Mucosa of descending colon (tissue), 3 donors: ENCODE data around the gene MEIS2. TPM values are rescaled to one million over a fixed set of nuclear protein-coding genes. Genes with fewer than 3 reads are reported as not detected.

Experiments used
- ATAC-seq: fragments of 200-7000 bp; cut with Tn5 transposase; one replicate; pipeline ENCODE4 v1.9.1; 2020; ENCODE audit warnings: mild to moderate bottlenecking, moderate library complexity
- DNase-seq, 3 donors: peaks; one replicate each; pipeline ENCODE4 v3.0.0-alpha.2; 2020
- H3K36me3 ChIP-seq: fragments of 200-600 bp; one replicate; pipeline ENCODE4 v1.8.0; 2021; ENCODE audit warnings: low read depth, mild to moderate bottlenecking
- H3K4me1 ChIP-seq: fragments of 200-600 bp; one replicate; pipeline ENCODE4 v1.8.0; 2021; ENCODE audit warnings: low read depth, mild to moderate bottlenecking
- H3K4me3 ChIP-seq: fragments of 200-600 bp; one replicate; pipeline ENCODE4 v1.8.0; 2021; ENCODE audit warnings: mild to moderate bottlenecking
- H3K9me3 ChIP-seq: fragments of 200-600 bp; one replicate; pipeline ENCODE4 v1.8.0; 2021; ENCODE audit warnings: mild to moderate bottlenecking
- intact Hi-C, 2 donors: fragments of 100-400 bp; cut with DNase I in 1 of 2; cut with micrococcal nuclease in 1 of 2; formaldehyde crosslinking; loops; one replicate each; pipeline versions ENCODE4 v1.11.0 to v1.11.1; 2022; cut with DNase I, micrococcal nuclease
- total RNA-seq, 3 donors: library from RNA; stranded (reverse); fragmentation: NEBNext Ultra II Directional in 2 of 3; extraction: Animal tissue kit (Norgen Biotek cat#: 25700) in 2 of 3; gene quantifications; one replicate each; pipeline versions ENCODE4 v1.2.1 to v1.2.4, GENCODE V29; 2021 to 2023
- TF ChIP-seq, protein P1 (sequence below): fragments of 200-600 bp; IDR thresholded peaks from one replicate; pipeline ENCODE4 v1.8.0; 2022; ENCODE audit warnings: antibody characterized with exemption, mild to moderate bottlenecking
- donor health status: DM: no; HTN: no; CAD: no; lungs with moderate emphysema.
- donor health status: DM: no; HTN: no; CAD: no.
- donor health status: DM: no; HTN: yes; CAD: no.

The MEIS2 gene
- total RNA-seq, 3 donors from 2014 or later, result 3.8 to 93.3 (median 8.9) TPM

GRCh38 chr15:37134699-37135131 is 34.4 kb upstream of the MEIS2 start:
- H3K9me3 ChIP-seq, result no peaks in the 10 kb centered on the region
- H3K4me1 ChIP-seq, result no peaks in the 10 kb centered on the region
- TF ChIP-seq, protein P1, sequence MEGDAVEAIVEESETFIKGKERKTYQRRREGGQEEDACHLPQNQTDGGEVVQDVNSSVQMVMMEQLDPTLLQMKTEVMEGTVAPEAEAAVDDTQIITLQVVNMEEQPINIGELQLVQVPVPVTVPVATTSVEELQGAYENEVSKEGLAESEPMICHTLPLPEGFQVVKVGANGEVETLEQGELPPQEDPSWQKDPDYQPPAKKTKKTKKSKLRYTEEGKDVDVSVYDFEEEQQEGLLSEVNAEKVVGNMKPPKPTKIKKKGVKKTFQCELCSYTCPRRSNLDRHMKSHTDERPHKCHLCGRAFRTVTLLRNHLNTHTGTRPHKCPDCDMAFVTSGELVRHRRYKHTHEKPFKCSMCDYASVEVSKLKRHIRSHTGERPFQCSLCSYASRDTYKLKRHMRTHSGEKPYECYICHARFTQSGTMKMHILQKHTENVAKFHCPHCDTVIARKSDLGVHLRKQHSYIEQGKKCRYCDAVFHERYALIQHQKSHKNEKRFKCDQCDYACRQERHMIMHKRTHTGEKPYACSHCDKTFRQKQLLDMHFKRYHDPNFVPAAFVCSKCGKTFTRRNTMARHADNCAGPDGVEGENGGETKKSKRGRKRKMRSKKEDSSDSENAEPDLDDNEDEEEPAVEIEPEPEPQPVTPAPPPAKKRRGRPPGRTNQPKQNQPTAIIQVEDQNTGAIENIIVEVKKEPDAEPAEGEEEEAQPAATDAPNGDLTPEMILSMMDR, result no peak
- DNase-seq (peak in 1 of 3 donors; percentile 27), ATAC-seq (no peak)
- H3K4me3 ChIP-seq, result no peak overlapping the region
- no peaks in the 10 kb centered on the region for H3K36me3 ChIP-seq
- intact Hi-C loops, result loop anchor here (5.0 to 10.0 kb wide), 3 partner anchors 250 to 632 kb away; no protein-coding TSS in a partner anchor

GRCh38 chr15:37134244-37134643 is 33.9 kb upstream of the MEIS2 start:
- no peak for ATAC-seq
- Histone ChIP-seq H3K4me3 (no peak overlapping the region), H3K36me3 (no peaks in the 10 kb centered on the region), H3K4me1 (no peaks in the 10 kb centered on the region), H3K9me3 (no peaks in the 10 kb centered on the region)
- intact Hi-C loops, result loop anchor here (5.0 to 10.0 kb wide), 3 partner anchors 249 to 632 kb away; no protein-coding TSS in a partner anchor
- DNase-seq, result no peak
- TF ChIP-seq, protein P1, result no peak

DNA sequence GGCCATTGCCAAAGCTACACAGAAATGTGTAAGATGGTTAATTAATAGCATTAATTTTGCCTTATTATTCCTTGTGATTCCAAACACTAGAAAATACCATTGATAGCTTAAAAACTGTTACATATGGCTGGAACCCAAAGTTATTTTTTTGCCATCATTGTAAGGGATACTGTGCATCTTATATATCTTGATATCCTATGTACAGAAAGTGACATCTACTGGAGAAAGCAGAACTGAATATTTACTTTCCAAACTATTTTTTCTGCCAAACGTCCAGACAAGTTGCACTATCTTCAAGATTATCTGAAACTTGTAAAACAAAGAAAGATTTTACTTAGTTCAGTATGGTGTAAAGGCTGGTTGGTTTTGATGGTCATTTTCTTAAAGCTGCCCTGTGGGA is 33.3 kb upstream of the MEIS2 start:
- Histone ChIP-seq H3K4me3 (no peak overlapping the region), H3K4me1 (no peaks in the 10 kb centered on the region), H3K36me3 (no peaks in the 10 kb centered on the region), H3K9me3 (no peaks in the 10 kb centered on the region)
- no peak for DNase-seq
- no peak for ATAC-seq
- TF ChIP-seq, protein P1, result no peak
- intact Hi-C loops, result loop anchor here (5.0 to 10.0 kb wide), 3 partner anchors 249 to 631 kb away; no protein-coding TSS in a partner anchor

GRCh38 chr15:37132826-37133417 is 32.6 kb upstream of the MEIS2 start:
- TF ChIP-seq, protein P1, result no peak
- no peak for ATAC-seq
- intact Hi-C loops, result loop anchor here (5.0 to 10.0 kb wide), 3 partner anchors 248 to 631 kb away; no protein-coding TSS in a partner anchor
- DNase-seq, result no peak
- Histone ChIP-seq H3K4me3 (no peak overlapping the region), H3K9me3 (no peaks in the 10 kb centered on the region), H3K4me1 (no peaks in the 10 kb centered on the region), H3K36me3 (no peaks in the 10 kb centered on the region)

DNA sequence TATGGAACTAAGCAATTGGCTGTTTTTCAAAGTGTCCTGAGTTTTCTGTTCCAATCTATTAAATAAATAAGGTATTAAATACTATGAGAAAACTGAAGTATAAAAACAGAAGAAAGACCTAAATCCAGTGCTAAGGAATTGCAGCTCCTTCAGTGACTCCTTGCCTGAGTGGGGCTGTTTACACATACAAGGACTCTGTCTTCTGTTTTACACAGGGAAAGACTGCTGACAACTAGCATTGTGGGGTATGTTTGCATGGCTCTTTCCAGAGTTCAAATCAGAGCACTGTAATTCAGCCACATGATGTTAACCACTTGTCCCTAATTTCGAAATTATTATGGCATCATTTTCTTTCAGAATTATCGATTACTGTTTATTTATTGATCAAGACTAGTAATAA is 31.3 kb upstream of the MEIS2 start:
- Histone ChIP-seq H3K4me1 (no peaks in the 10 kb centered on the region), H3K4me3 (no peak overlapping the region), H3K9me3 (no peaks in the 10 kb centered on the region), H3K36me3 (no peaks in the 10 kb centered on the region)
- DNase-seq, result no peak
- TF ChIP-seq, protein P1, result no peak
- ATAC-seq, result no peak
- intact Hi-C loops, result loop anchor here (5.0 to 10.0 kb wide), 3 partner anchors 247 to 629 kb away; no protein-coding TSS in a partner anchor
